ENCODE results near the gene USP32. TPM values are rescaled to one million over a fixed set of nuclear protein-coding genes. Genes with fewer than 3 reads are reported as not detected.

The USP32 gene
- total and polyA plus RNA-seq, 4 donors = 11.6 to 103 (median 42.9) TPM

- WGBS = 70% methylated on average over 12 of the region's 12 CpGs
- peaks cover 0 to 12% (median 2%) of the 10 kb centered on the region in 4 donors for H3K4me1 ChIP-seq (ENCODE audit: control insufficient read depth in 4 of 4, insufficient read depth in 4 of 4, low read length in 3 of 4)
- H3K36me3 ChIP-seq (ENCODE audit: control insufficient read depth in 4 of 4, insufficient read depth in 3 of 4, low read depth in 1 of 4, low read length in 3 of 4) = no peaks in the 10 kb centered on the region
- no peak overlapping the region for H3K9ac ChIP-seq (ENCODE audit: low read depth in 1 of 2, low read length in 2 of 2)
- no peak for TF ChIP-seq GABPA (IDR thresholded peaks at IDR 0.05 in 1 of 2, conservative IDR thresholded peaks at IDR 0.05 in 1 of 2)
- no peak for TF ChIP-seq RAD21 (IDR thresholded peaks at IDR 0.05)
- no peak for TF ChIP-seq YY1 (IDR thresholded peaks at IDR 0.05)
- TF ChIP-seq, protein P1, sequence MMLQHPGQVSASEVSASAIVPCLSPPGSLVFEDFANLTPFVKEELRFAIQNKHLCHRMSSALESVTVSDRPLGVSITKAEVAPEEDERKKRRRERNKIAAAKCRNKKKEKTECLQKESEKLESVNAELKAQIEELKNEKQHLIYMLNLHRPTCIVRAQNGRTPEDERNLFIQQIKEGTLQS (IDR thresholded peaks at IDR 0.05) = no peak
- no peak for TF ChIP-seq RXRA (IDR thresholded peaks at IDR 0.05)
- no peak for TF ChIP-seq HNF4A (conservative IDR thresholded peaks at IDR 0.05)
- no peak for TF ChIP-seq HNF4G (IDR thresholded peaks at IDR 0.05)
- TF ChIP-seq EGR1 (IDR thresholded peaks at IDR 0.05; ENCODE audit: low read depth in 2 of 2) = no peak
- no peak for TF ChIP-seq TAF1 (conservative IDR thresholded peaks at IDR 0.05)
- TF ChIP-seq FOXA2 (IDR thresholded peaks at IDR 0.05) = no peak
- no peak for TF ChIP-seq NR2F2 (IDR thresholded peaks at IDR 0.05)
- no peak for TF ChIP-seq REST (IDR thresholded peaks at IDR 0.05)
- no peak for TF ChIP-seq FOXA1 (IDR thresholded peaks at IDR 0.05)
- TF ChIP-seq JUND (IDR thresholded peaks at IDR 0.05) = no peak
- TF ChIP-seq, protein P2, sequence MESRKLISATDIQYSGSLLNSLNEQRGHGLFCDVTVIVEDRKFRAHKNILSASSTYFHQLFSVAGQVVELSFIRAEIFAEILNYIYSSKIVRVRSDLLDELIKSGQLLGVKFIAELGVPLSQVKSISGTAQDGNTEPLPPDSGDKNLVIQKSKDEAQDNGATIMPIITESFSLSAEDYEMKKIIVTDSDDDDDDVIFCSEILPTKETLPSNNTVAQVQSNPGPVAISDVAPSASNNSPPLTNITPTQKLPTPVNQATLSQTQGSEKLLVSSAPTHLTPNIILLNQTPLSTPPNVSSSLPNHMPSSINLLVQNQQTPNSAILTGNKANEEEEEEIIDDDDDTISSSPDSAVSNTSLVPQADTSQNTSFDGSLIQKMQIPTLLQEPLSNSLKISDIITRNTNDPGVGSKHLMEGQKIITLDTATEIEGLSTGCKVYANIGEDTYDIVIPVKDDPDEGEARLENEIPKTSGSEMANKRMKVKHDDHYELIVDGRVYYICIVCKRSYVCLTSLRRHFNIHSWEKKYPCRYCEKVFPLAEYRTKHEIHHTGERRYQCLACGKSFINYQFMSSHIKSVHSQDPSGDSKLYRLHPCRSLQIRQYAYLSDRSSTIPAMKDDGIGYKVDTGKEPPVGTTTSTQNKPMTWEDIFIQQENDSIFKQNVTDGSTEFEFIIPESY (IDR thresholded peaks at IDR 0.05) = no peak
- no peak for TF ChIP-seq MAX (IDR thresholded peaks at IDR 0.05)
- TF ChIP-seq SP1 (IDR thresholded peaks at IDR 0.05) = no peak
- no peak overlapping the region for H3K27ac ChIP-seq (ENCODE audit: low read depth in 1 of 2, low read length in 2 of 2)
- no peak overlapping the region for H3K4me3 ChIP-seq (ENCODE audit: low read depth in 1 of 3, low read length in 3 of 3)
- peaks cover 0 to 8% (median 3%) of the 10 kb centered on the region in 4 donors for H3K27me3 ChIP-seq (ENCODE audit: control insufficient read depth in 4 of 4, insufficient read depth in 4 of 4, low read length in 3 of 4)
- no peaks in the 10 kb centered on the region for H3K9me3 ChIP-seq (ENCODE audit: control insufficient read depth in 4 of 4, low read length in 3 of 4)
- no peak for DNase-seq (ENCODE audit: low spot score)
These were observed 238.1 kb downstream of the USP32 start for GRCh38 chr17:60153606-60154390.

- 27% methylated on average over 5 of the region's 5 CpGs for WGBS
- Histone ChIP-seq H3K4me1 (ENCODE audit: control insufficient read depth in 4 of 4, insufficient read depth in 4 of 4, low read length in 3 of 4) (peaks cover 0 to 12% (median 2%) of the 10 kb centered on the region in 4 donors), H3K36me3 (ENCODE audit: control insufficient read depth in 4 of 4, insufficient read depth in 3 of 4, low read depth in 1 of 4, low read length in 3 of 4) (no peaks in the 10 kb centered on the region), H3K27me3 (ENCODE audit: control insufficient read depth in 4 of 4, insufficient read depth in 4 of 4, low read length in 3 of 4) (peaks cover 0 to 14% (median 5%) of the 10 kb centered on the region in 4 donors), H3K9me3 (ENCODE audit: control insufficient read depth in 4 of 4, low read length in 3 of 4) (no peaks in the 10 kb centered on the region), H3K27ac (ENCODE audit: low read depth in 1 of 2, low read length in 2 of 2) (no peak overlapping the region), H3K4me3 (ENCODE audit: low read depth in 1 of 3, low read length in 3 of 3) (no peak overlapping the region), H3K9ac (ENCODE audit: low read depth in 1 of 2, low read length in 2 of 2) (no peak overlapping the region)
- TF ChIP-seq SP1 (IDR thresholded peaks at IDR 0.05) (no peak), FOXA1 (IDR thresholded peaks at IDR 0.05) (no peak), YY1 (IDR thresholded peaks at IDR 0.05) (no peak), HNF4A (conservative IDR thresholded peaks at IDR 0.05) (no peak), NR2F2 (IDR thresholded peaks at IDR 0.05) (no peak), FOXA2 (IDR thresholded peaks at IDR 0.05) (no peak), MAX (IDR thresholded peaks at IDR 0.05) (no peak), HNF4G (IDR thresholded peaks at IDR 0.05) (no peak)
- no peak for DNase-seq (ENCODE audit: low spot score)
These were observed 240.6 kb downstream of the USP32 start for GRCh38 chr17:60151355-60151754.
